ENCODE data around the gene ATP6V0B. TPM values are rescaled to one million over a fixed set of nuclear protein-coding genes. Genes with fewer than 3 reads are reported as not detected.

The ATP6V0B gene
- total and polyA plus RNA-seq, 9 of the 15 experiments (the other 6 are each of a cell fraction or from before 2014, with no cell fraction given), result 137 to 328 (median 220) TPM

DNA sequence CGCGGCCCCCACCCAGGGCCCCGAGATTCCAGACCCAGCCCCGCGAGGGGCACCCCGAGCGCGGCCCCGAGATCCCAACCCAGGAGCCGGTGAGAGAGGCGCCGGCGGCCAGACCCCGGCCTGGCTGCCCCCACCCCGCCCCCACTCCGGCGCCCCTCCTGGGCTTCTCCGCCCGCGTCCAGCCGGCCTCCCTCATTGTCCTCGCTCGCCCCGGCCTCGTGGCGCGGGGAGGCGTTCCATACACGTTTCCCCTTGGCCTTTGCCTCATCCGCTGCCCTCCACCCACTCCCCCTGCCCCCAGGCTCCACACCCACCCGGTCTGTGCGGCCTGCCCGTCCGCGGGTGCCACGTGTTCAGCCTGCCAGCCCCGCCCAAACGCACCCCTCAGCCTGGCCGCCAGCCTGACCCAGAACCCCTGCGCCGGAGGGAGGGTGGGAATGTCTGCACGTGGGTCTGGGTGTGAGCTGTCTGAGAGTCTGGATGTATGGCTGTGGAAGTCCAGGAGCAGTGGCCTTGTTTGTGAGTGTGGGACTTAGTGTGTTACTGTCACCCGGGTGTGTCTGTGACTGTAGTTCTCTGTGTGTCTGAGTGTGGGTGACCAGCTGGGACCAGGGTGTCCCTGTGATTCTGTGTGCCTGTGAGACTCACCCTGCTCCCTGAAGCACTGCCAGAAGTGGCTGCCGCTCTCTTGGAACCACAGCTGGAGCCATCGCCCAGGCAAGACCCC, 4.9 kb downstream of the ATP6V0B start (continued):
- TF ChIP-seq KDM5B (IDR thresholded peaks at IDR 0.05; ENCODE audit: insufficient replicate concordance, low read depth, low read length), result peak; percentile 68
- no peak for TF ChIP-seq TGIF2 (CRISPR knock-in tag; IDR thresholded peaks at IDR 0.05)
- TF ChIP-seq ZC3H4 (CRISPR knock-in tag; IDR thresholded peaks at IDR 0.05; ENCODE audit: borderline replicate concordance), result no peak
- TF ChIP-seq, protein P1, sequence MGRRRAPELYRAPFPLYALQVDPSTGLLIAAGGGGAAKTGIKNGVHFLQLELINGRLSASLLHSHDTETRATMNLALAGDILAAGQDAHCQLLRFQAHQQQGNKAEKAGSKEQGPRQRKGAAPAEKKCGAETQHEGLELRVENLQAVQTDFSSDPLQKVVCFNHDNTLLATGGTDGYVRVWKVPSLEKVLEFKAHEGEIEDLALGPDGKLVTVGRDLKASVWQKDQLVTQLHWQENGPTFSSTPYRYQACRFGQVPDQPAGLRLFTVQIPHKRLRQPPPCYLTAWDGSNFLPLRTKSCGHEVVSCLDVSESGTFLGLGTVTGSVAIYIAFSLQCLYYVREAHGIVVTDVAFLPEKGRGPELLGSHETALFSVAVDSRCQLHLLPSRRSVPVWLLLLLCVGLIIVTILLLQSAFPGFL (CRISPR knock-in tag; IDR thresholded peaks at IDR 0.05), result no peak
- TF ChIP-seq, protein P2, sequence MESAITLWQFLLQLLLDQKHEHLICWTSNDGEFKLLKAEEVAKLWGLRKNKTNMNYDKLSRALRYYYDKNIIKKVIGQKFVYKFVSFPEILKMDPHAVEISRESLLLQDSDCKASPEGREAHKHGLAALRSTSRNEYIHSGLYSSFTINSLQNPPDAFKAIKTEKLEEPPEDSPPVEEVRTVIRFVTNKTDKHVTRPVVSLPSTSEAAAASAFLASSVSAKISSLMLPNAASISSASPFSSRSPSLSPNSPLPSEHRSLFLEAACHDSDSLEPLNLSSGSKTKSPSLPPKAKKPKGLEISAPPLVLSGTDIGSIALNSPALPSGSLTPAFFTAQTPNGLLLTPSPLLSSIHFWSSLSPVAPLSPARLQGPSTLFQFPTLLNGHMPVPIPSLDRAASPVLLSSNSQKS (CRISPR knock-in tag; IDR thresholded peaks at IDR 0.05), result no peak
- TF ChIP-seq ZNF263 (CRISPR knock-in tag; IDR thresholded peaks at IDR 0.05; ENCODE audit: borderline replicate concordance), result no peak
- no peak for TF ChIP-seq GABPA (tag; conservative IDR thresholded peaks at IDR 0.05; ENCODE audit: low read depth)
- TF ChIP-seq MGA (IDR thresholded peaks at IDR 0.05), result peak; percentile 92
- TF ChIP-seq ZNF175 (CRISPR knock-in tag; IDR thresholded peaks at IDR 0.05; ENCODE audit: low read depth), result no peak
- no peak for TF ChIP-seq SMARCE1 (IDR thresholded peaks at IDR 0.05)
- peak; percentile 90 for TF ChIP-seq SAP30 (IDR thresholded peaks at IDR 0.05; ENCODE audit: borderline replicate concordance, insufficient read depth, low read depth, low read length, poor library complexity, severe bottlenecking)
- no peak for TF ChIP-seq TEAD4 (IDR thresholded peaks at IDR 0.05; ENCODE audit: low read length)
- TF ChIP-seq TEAD4 (CRISPR knock-in tag; IDR thresholded peaks at IDR 0.05; ENCODE audit: borderline replicate concordance), result no peak

Data from K562 (cell line).